ENCODE data around the gene IL25. TPM values are rescaled to one million over a fixed set of nuclear protein-coding genes. Genes with fewer than 3 reads are reported as not detected.
"Not testable (repeated sequence)": the region's sequence is repeated elsewhere in the genome, so short reads cannot be mapped to it uniquely, and the experiment has no call there.

Gene IL25
- total RNA-seq, 1 donor, result not detected

- no peak for DNase-seq (ENCODE audit: low read depth in 2 of 3, low spot score in 2 of 3)
These were observed 33.6 kb downstream of the IL25 start for GRCh38 chr14:23406244-23406643.

DNA sequence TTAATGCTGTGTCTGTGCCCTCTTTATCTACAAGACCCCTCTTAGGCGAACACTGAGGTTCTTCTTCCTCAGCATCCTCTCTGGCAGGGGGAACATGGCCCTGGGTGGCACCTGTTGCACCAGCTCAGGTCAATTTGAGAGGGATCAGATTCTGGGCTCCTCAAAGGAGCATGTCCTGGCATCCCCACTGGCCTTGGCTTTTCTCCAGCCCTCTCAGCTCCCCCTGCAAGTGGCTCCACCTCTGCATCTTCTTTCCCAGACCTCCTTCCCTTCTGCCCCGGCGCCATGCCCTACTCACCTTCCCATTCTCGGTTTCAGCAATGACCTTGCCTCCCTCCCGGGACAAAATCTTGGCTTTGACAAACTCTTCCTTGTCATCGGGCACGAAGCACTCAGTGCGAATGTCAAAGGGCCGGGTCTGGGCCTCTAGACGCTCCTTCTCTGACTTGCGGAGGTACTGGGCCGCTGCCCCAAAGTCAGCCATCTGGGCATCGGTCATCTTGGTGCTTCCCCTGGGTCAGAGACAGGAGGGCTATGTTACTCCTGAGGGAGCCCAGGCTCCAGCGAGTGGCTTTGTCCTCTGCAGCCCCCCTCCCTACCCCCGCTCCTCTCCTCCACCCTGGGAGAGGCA lies 34.2 kb downstream of the IL25 start:
- DNase-seq (ENCODE audit: low read depth in 2 of 3, low spot score in 2 of 3), result no peak

GRCh38 chr14:23407516-23408306 lies 35.1 kb downstream of the IL25 start, which contains the start of gene MYH6:
Gene MYH6, minus strand, starts transcription at chr14:23408273. Its CDS starts 1,050 bp downstream, at chr14:23407223.
- no peak for DNase-seq (ENCODE audit: low read depth in 2 of 3, low spot score in 2 of 3)

- DNase-seq (ENCODE audit: low read depth in 2 of 3, low spot score in 2 of 3), result no peak
These were observed 35.7 kb downstream of the IL25 start for GRCh38 chr14:23408307-23408630.

GRCh38 chr14:23409475-23409874 lies 36.9 kb downstream of the IL25 start:
- DNase-seq (ENCODE audit: low read depth in 2 of 3, low spot score in 2 of 3), result no peak

GRCh38 chr14:23409966-23410635 lies 37.5 kb downstream of the IL25 start:
- no peak for DNase-seq (ENCODE audit: low read depth in 2 of 3, low spot score in 2 of 3)

DNA sequence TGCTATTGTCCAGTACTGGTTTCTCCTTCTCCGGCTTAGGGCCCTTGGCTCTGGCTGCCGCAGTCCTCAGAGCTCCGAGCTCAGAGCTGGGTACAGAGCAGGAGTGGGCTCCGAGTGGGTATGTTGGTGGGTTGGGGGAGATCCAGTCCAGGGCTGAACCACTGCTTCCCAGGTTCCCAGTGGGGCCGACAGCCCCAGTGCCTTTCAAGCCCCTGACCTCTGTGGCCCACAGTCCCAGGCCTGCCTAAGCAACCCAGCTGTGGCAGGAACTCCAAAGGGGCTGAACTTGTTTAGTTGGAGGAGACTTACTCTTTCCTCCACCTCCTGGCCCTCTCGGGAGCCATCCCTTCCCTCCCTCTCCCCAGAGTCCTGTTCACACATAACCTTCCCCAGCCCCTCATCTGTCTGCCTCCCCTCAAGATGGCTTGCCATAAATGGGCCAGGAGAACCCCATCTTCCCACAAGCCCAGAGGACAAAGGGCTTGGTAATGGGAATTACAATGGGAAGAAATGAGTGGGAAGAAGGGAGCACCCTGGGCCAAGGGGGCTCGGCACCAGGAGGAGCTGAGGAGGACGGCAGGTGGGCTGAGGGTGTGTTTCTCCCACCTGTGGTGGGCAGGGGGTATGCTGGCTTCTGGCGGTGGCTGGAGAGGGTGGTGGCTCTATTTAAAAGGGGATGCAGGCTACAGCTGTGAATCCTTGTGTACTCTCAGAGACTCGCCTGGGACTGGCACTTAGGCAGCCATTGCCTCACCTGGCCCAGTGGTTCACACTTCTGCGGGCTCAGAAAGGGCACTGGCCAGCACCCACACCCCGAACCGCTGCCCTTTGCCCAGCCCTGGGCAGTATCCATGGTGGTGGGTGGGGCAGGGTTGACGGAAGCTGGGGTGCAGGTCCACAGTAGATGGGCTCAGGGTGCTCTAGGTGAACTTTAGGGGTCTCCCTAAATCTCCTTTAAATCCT lies 39.2 kb downstream of the IL25 start:
- no peak for DNase-seq (ENCODE audit: low read depth in 2 of 3, low spot score in 2 of 3)

DNA sequence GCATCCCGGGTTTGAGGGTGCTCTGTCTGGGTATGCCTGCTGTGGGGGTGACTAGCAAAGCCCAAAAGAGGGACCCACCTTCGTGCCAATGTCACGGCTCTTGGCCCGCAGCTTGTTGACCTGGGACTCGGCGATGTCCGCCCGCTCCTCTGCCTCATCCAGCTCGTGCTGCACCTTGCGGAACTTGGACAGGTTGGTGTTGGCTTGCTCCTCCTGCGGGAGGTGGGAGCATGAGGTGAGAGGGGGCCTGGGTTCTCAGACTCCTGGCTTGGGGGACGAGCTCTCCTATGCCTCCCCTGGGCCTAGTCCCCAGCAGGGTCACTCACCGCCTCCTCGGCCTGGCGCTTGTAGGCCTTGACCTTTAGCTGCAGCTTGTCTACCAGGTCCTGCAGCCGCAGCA lies 41.1 kb downstream of the IL25 start:
- DNase-seq (ENCODE audit: low read depth in 2 of 3, low spot score in 2 of 3), result no peak

DNA sequence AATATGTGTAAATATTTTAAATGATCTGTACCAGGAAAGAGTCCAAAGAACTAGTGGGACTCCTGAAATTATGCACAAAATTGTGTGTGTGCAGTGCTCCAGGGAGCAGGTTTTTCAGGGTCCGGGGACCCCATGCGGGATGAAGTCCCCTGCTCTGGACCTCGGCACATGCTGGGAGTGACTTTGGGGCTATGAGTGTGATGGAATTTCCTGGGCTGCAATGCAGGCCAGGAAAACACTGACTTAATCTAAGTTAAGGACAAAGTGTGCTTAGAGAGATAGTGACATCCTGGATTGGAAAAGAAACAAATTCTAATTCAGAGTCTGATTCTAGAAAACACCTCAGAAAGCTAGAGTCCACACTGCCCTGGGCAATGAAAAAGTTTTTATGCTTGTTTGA lies 41.6 kb downstream of the IL25 start:
- no peak for DNase-seq (ENCODE audit: low read depth in 2 of 3, low spot score in 2 of 3)

DNA sequence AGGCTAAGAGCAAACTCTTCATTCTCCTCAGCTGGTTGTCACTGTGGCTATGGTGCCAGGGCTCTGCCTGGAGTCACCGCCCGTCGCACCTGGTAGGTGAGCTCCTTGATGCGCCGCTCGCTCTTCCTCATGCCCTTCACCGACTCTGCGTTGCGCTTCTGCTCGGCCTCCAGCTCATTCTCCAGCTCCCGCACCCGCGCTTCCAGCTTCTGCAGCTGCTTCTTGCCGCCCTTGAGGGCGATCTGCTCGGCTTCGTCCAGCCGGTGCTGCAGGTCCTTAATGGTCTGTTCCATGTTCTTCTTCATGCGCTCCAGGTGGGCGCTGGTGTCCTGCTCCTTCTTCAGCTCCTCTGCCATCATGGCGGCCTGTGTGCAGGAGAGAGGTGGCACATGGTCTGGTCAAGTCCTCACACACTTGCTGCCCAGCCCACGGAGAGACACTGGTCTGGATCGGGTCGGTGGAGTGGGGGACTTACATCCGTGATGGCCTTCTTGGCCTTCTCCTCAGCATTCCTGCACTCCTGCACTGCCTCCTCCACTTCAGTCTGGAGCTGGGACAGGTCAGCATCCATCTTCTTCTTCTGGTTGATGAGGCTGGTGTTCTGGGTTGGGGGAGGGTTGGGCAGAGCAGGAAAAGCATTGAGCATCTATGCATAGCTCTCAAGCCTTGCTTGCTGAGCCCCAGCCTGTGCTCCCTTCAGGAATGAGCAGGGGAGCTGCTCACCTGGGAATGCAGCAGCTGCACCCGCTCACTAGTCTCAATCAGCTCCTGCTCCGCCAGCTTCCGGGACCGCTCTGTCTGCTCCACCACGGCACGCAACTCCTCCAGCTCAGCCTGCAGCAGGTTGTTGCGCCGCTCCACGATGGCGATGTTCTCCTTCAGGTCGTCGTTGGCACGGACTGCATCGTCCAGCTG lies 42.6 kb downstream of the IL25 start:
- DNase-seq (ENCODE audit: low read depth in 2 of 3, low spot score in 2 of 3), result no peak

DNA sequence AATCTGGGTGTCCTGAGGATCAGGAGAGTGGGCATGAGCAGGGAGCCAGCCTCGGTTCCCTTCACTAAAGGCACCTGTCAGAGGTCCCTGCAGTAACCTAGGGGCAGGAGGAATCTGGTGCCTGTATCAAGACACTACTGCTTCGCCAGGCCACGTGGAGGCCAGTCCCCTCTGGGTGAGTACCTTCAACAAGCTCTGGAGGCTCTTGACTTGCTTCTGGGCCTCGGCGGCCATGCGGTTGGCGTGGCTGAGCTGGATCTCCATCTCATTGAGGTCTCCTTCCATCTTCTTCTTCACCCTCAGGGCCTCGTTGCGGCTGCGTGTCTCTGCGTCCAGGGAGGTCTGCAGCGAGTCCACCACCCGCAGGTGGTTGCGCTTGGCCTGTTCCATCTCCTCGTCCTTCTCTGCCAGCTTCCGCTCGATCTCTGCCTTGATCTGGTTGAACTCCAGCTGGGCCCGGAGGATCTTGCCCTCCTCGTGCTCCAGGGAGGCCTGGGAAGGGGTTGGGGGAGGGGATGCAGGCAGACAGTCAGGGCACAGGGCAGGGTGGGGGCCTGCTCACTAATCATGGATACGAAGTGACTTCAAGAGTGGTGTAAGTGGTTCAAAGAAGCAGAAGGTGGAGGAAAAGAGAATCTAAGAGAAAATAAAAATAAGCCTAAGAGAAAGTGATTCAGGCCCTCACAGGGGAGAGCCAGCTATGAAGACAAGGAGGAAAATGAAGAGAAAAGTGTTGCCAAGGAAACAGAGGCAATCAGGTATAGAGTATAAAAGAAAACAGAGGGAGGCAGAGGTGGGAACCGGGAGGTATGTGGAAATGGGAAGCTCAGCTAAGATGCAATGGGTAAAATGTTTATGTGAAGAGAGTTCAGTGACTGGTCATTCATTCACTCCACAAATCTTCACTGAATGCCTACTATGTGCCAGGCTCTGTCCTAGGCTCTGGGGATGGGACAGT lies 43.5 kb downstream of the IL25 start:
- no peak for DNase-seq (ENCODE audit: low read depth in 2 of 3, low spot score in 2 of 3)

GRCh38 chr14:23416801-23417200 lies 44.2 kb downstream of the IL25 start:
- DNase-seq (ENCODE audit: low read depth in 2 of 3, low spot score in 2 of 3), result no peak

DNA sequence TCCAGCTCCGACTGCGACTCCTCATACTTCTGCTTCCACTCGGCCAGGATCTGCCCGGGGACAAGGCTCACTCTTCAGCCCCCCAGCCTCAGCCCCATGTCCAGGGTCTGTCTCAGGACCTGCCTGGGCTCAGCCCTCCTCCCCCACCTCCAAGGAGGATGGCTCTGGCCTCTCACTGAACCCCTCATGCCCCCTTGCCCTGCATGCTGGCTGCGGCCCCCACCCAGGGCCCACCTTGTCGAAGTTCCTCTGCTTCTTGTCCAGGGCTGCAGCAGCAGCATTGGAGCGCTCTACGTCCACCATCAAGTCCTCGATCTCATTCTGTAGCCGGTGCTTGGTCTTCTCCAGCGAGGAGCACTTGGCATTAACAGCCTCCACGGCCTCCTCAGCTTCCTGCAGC lies 44.7 kb downstream of the IL25 start:
- DNase-seq (ENCODE audit: low read depth in 2 of 3, low spot score in 2 of 3), result not testable (repeated sequence)

DNA sequence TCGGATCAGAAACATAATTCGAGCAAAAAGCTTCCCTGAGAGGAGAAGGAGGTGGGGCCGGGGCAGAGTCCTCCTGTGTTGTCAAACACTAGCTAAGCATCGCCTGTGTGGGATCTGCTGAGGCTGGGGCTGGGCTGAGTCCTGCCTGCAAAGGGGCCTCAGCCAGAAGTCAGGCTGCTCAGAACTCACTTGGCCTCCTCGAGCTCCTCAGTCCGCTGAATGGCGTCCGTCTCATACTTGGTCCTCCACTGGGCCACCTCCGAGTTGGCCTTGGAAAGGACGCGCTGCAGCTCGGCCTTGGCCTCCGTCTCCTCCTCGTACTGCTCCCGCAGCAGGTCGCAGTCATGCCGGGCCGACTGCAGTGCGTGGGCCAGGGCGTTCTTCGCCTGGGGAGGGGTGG lies 45.4 kb downstream of the IL25 start:
- no peak for DNase-seq (ENCODE audit: low read depth in 2 of 3, low spot score in 2 of 3)

GRCh38 chr14:23419646-23420045 lies 47.0 kb downstream of the IL25 start:
- DNase-seq (ENCODE audit: low read depth in 2 of 3, low spot score in 2 of 3), result not testable (repeated sequence)

DNA sequence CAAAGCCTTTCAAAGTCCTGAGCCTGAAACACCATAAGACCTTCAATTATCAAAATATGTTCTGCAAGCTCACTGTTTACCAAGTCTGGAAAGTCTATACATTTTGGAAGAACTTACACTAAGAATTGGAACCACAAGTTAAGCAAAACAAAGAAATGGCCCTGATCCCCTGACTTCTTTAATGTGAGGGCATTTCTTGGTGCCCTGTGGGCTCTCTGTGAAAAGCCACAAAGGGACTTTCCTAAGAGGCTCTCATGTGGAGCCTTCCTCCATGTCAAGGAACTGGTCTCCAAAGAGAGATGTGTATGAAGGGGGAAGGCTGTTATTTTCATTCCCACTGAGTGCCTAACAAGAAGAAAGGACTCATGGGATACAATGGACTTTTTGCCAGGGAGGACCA lies 49.0 kb downstream of the IL25 start:
- no peak for DNase-seq (ENCODE audit: low read depth in 2 of 3, low spot score in 2 of 3)

- DNase-seq (ENCODE audit: low read depth in 2 of 3, low spot score in 2 of 3), result no peak
These were observed 51.0 kb downstream of the IL25 start for GRCh38 chr14:23423657-23424056.

DNA sequence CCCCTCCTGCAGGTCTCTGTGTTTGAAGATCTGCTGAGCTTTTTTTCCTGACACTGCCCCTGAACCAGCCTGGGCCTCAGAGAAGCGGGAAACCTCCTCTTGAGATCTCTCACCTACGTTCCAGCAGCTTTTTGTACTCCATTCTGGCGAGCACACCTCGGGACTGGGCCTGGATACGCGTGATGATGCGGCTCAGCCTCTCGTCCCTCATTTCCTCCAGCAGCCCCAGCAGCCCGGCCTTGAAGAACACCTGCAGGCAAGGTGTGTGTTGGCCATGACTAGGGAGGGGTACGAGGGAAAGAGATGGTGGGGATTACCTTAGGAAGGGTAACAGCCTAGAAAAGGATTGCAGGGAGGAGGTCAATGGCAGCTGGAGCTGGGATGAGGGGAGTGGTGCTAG lies 52.6 kb downstream of the IL25 start:
- no peak for DNase-seq (ENCODE audit: low read depth in 2 of 3, low spot score in 2 of 3)

- not testable (repeated sequence) for DNase-seq (ENCODE audit: low read depth in 2 of 3, low spot score in 2 of 3)
These were observed 53.2 kb downstream of the IL25 start for GRCh38 chr14:23425798-23426197.
